HG03571 (cell line): Measurements from ENCODE around the gene CMKLR1.

ENCODE experiments used
- ATAC-seq: cut with Tn5 transposase; IDR thresholded peaks from one replicate; pipeline ENCODE4 v1.9.1; 2021; ENCODE audit not compliant: unreplicated experiment

CMKLR1 gene

GRCh38 chr12:108238474-108238873 is 100.6 kb downstream of the CMKLR1 start:
- no peak for ATAC-seq
